SK-N-SH treated with all-trans-retinoic acid at 6 μM for 48 hours (cell line): ENCODE data around the gene CACNA1D.

Experiments used
- ATAC-seq: fragments of 200-7000 bp; cut with Tn5 transposase; 3 replicates; pipeline ENCODE4 v1.9.1; 2020; ENCODE audit warnings: mild to moderate bottlenecking, moderate library complexity
- ARNTL ChIP-seq: fragments of 450-650 bp; formaldehyde crosslinking; IDR thresholded peaks from 2 replicates; pipeline ENCODE4 v1.5.0; 2020; ENCODE audit warnings: low read depth, mild to moderate bottlenecking, moderate library complexity, borderline replicate concordance
- BACH2 ChIP-seq: fragments of 250-450 bp; sonication (Bioruptor Pico); IDR thresholded peaks from 2 replicates; pipeline ENCODE4 v1.9.0; 2021; ENCODE audit warnings: mild to moderate bottlenecking, borderline replicate concordance
- CREB5 ChIP-seq: fragments of 250-450 bp; sonication (Bioruptor Pico); IDR thresholded peaks from 2 replicates; pipeline ENCODE4 v1.5.1; 2020; ENCODE audit warnings: low read depth, mild to moderate bottlenecking, moderate library complexity
- CSRNP3 ChIP-seq: fragments of 250-450 bp; sonication (Bioruptor Pico); IDR thresholded peaks from 2 replicates; pipeline ENCODE4 v1.5.1; 2021; ENCODE audit warnings: mild to moderate bottlenecking, moderate library complexity
- ESRRG ChIP-seq: fragments of 250-450 bp; sonication (Bioruptor Pico); IDR thresholded peaks from 2 replicates; pipeline ENCODE4 v1.6.1; 2021; ENCODE audit warnings: mild to moderate bottlenecking
- GLIS3 ChIP-seq: fragments of 250-450 bp; sonication (Bioruptor Pico); IDR thresholded peaks from 2 replicates; pipeline ENCODE4 v1.5.0; 2020; ENCODE audit warnings: mild to moderate bottlenecking, moderate library complexity
- ISL1 ChIP-seq: fragments of 250-450 bp; sonication (Bioruptor Pico); IDR thresholded peaks from 2 replicates; pipeline ENCODE4 v2.1.2; 2022; ENCODE audit warnings: mild to moderate bottlenecking, moderate library complexity
- OSR1 ChIP-seq: fragments of 250-450 bp; sonication (Bioruptor Pico); IDR thresholded peaks from 2 replicates; pipeline ENCODE4 v1.8.0; 2022; ENCODE audit warnings: moderate library complexity, mild to moderate bottlenecking, inconsistent platforms
- PATZ1 ChIP-seq: fragments of 250-450 bp; sonication (Bioruptor Pico); IDR thresholded peaks from 2 replicates; pipeline ENCODE4 v1.8.0; 2020; ENCODE audit warnings: mild to moderate bottlenecking, moderate library complexity, borderline replicate concordance
- POU6F1 ChIP-seq: fragments of 250-450 bp; sonication (Bioruptor Pico); IDR thresholded peaks from 2 replicates; pipeline ENCODE4 v1.8.0; 2021; ENCODE audit warnings: low read depth, mild to moderate bottlenecking, moderate library complexity, borderline replicate concordance
- PPARA ChIP-seq: fragments of 250-450 bp; sonication (Bioruptor Pico); IDR thresholded peaks from 2 replicates; pipeline ENCODE4 v1.5.0; 2020; ENCODE audit warnings: mild to moderate bottlenecking, borderline replicate concordance
- SNAI2 ChIP-seq: fragments of 250-450 bp; sonication (Bioruptor Pico); IDR thresholded peaks from 2 replicates; pipeline ENCODE4 v1.5.0; 2020; ENCODE audit warnings: mild to moderate bottlenecking, moderate library complexity
- TCF4 ChIP-seq: fragments of 250-450 bp; sonication (Bioruptor Pico); IDR thresholded peaks from 2 replicates; pipeline ENCODE4 v1.8.0; 2021; ENCODE audit warnings: mild to moderate bottlenecking, moderate library complexity, borderline replicate concordance
- TOX ChIP-seq: fragments of 250-450 bp; sonication (Bioruptor Pico); IDR thresholded peaks from 2 replicates; pipeline ENCODE4 v1.8.0; 2021; ENCODE audit warnings: mild to moderate bottlenecking, moderate library complexity, borderline replicate concordance
- TSHZ2 ChIP-seq: fragments of 250-450 bp; sonication (Bioruptor Pico); IDR thresholded peaks from 2 replicates; pipeline ENCODE4 v1.5.0; 2020; ENCODE audit warnings: mild to moderate bottlenecking, moderate library complexity
- ZC3H10 ChIP-seq: fragments of 250-450 bp; sonication (Bioruptor Pico); IDR thresholded peaks from 2 replicates; pipeline ENCODE4 v1.5.1; 2021; ENCODE audit warnings: mild to moderate bottlenecking, moderate library complexity
- ZFP3 ChIP-seq: fragments of 250-450 bp; sonication (Bioruptor Pico); IDR thresholded peaks from 2 replicates; pipeline ENCODE4 v1.5.0; 2020; ENCODE audit warnings: mild to moderate bottlenecking, moderate library complexity
- ZNF565 ChIP-seq: fragments of 450-650 bp; formaldehyde crosslinking; conservative IDR thresholded peaks from 2 replicates; pipeline ENCODE4 v1.5.0; 2020; ENCODE audit warnings: low read depth, mild to moderate bottlenecking, moderate library complexity
- ZNF70 ChIP-seq: fragments of 450-650 bp; formaldehyde crosslinking; IDR thresholded peaks from 2 replicates; pipeline ENCODE4 v1.5.0; 2020; ENCODE audit warnings: mild to moderate bottlenecking, moderate library complexity
- ZNF8 ChIP-seq: fragments of 450-650 bp; formaldehyde crosslinking; IDR thresholded peaks from 2 replicates; pipeline ENCODE4 v1.5.0; 2020; ENCODE audit warnings: mild to moderate bottlenecking, moderate library complexity

Gene CACNA1D

GRCh38 chr3:53772562-53772961 lies 278.2 kb downstream of the CACNA1D start:
- no peak for ATAC-seq
- TF ChIP-seq ESRRG (CRISPR knock-in tag), result no peak
- no peak for TF ChIP-seq CSRNP3
- no peak for TF ChIP-seq OSR1
- TF ChIP-seq PATZ1 (CRISPR knock-in tag), result no peak
- TF ChIP-seq ZNF70 (CRISPR knock-in tag), result no peak
- no peak for TF ChIP-seq ARNTL (CRISPR knock-in tag)
- no peak for TF ChIP-seq ZNF565 (CRISPR knock-in tag)
- no peak for TF ChIP-seq TOX (CRISPR knock-in tag)
- no peak for TF ChIP-seq BACH2 (CRISPR knock-in tag)
- TF ChIP-seq SNAI2 (CRISPR knock-in tag), result no peak
- TF ChIP-seq GLIS3 (CRISPR knock-in tag), result no peak
- no peak for TF ChIP-seq TSHZ2

- ATAC-seq, result no peak; the same call in 2 of the 3 replicates
- TF ChIP-seq BACH2 (CRISPR knock-in tag), result no peak
- no peak for TF ChIP-seq TSHZ2
- no peak for TF ChIP-seq ZC3H10 (CRISPR knock-in tag)
- no peak for TF ChIP-seq CREB5 (CRISPR knock-in tag)
- no peak for TF ChIP-seq ZNF8 (CRISPR knock-in tag)
- no peak for TF ChIP-seq ZNF70 (CRISPR knock-in tag)
- TF ChIP-seq PPARA (CRISPR knock-in tag), result no peak
- no peak for TF ChIP-seq POU6F1
- TF ChIP-seq ISL1 (CRISPR knock-in tag), result no peak
- no peak for TF ChIP-seq TCF4 (CRISPR knock-in tag)
- no peak for TF ChIP-seq ESRRG (CRISPR knock-in tag)
- no peak for TF ChIP-seq ZFP3 (CRISPR knock-in tag)
- no peak for TF ChIP-seq TOX (CRISPR knock-in tag)
- TF ChIP-seq CSRNP3, result no peak
- TF ChIP-seq ZNF565 (CRISPR knock-in tag), result no peak
- TF ChIP-seq ARNTL (CRISPR knock-in tag), result no peak
These were observed 278.6 kb downstream of the CACNA1D start for GRCh38 chr3:53773021-53773436.
